Measurements from ENCODE around the gene ZNF200.
A peak's percentile ranks its signal among the peaks of the same experiment; 100 is the strongest.
"Not testable (repeated sequence)": the region's sequence is repeated elsewhere in the genome, so short reads cannot be mapped to it uniquely, and the experiment has no call there.

ZNF200 gene

GRCh38 chr16:3182608-3183444 is 52.1 kb downstream of the ZNF200 start:
- peaks cover 36% of the 10 kb centered on the region for H3K4me1 Mint-ChIP-seq (ENCODE audit: low read depth)
- peak overlapping the region; percentile 95 for H3K27ac Mint-ChIP-seq
- no peaks in the 10 kb centered on the region for H3K9me3 Mint-ChIP-seq
- peaks cover 87% of the 10 kb centered on the region for H3K27me3 Mint-ChIP-seq
- peaks cover 10% of the 10 kb centered on the region for H3K36me3 Mint-ChIP-seq (ENCODE audit: low read depth)
- peak overlapping the region; percentile 84 for H3K4me3 Mint-ChIP-seq

- H3K27me3 Mint-ChIP-seq, result peaks cover 86% of the 10 kb centered on the region
- H3K4me1 Mint-ChIP-seq (ENCODE audit: low read depth), result peaks cover 30% of the 10 kb centered on the region
- not testable (repeated sequence) for H3K9me3 Mint-ChIP-seq
- H3K4me3 Mint-ChIP-seq, result peak overlapping the region; percentile 82
- H3K27ac Mint-ChIP-seq, result peak overlapping the region; percentile 95
- H3K36me3 Mint-ChIP-seq (ENCODE audit: low read depth), result peaks cover 10% of the 10 kb centered on the region
These were observed 52.7 kb downstream of the ZNF200 start for GRCh38 chr16:3182293-3182607.

DNA sequence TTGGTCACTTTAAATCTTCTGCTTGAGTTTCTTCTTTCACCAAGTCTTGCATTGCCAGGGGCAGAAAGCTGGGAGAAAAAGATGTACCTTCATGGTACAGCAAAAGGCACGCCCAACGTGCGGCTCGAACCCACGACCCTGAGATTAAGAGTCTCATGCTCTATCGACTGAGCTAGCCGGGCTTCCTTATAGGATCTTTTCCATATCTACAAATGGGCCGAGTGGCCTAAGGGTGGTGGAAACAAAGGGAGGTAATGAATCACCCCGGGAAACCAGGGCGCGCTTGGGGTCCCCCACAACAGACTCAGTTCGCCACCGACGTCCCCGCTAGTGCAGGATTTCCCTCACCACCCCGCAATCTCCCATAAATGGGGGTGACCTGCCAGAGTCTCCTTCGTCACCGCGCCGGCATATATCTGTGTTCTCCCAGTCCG is 54.5 kb downstream of the ZNF200 start:
- Mint-ChIP-seq H3K27ac (peak overlapping the region; percentile 67), H3K27me3 (peaks cover 88% of the 10 kb centered on the region), H3K9me3 (no peaks in the 10 kb centered on the region), H3K4me1 (ENCODE audit: low read depth) (peaks cover 28% of the 10 kb centered on the region), H3K4me3 (no peak overlapping the region), H3K36me3 (ENCODE audit: low read depth) (peaks cover 10% of the 10 kb centered on the region)

DNA sequence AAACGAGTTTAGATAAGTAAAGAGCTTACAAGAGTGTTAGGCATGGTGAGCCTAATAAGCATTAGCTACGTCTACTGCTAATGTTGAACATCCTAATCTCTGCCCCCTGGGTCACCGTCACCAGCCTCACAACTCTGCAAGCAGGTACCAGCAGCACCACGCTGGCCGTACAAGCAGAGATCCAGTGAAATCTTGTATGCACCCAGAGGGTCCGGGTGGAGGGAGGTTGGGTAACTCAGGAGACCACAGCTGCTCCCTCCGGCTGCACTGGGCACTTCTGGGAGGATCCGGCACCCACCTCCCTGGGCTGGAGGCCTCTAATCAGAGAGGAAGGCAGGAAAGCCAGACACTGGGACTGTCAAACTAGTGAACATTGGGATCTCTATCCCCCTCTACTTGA is 55.3 kb downstream of the ZNF200 start:
- Mint-ChIP-seq H3K4me1 (ENCODE audit: low read depth) (peaks cover 32% of the 10 kb centered on the region), H3K4me3 (no peak overlapping the region), H3K27me3 (peaks cover 90% of the 10 kb centered on the region), H3K36me3 (ENCODE audit: low read depth) (peaks cover 10% of the 10 kb centered on the region), H3K27ac (no peak overlapping the region), H3K9me3 (no peaks in the 10 kb centered on the region)

DNA sequence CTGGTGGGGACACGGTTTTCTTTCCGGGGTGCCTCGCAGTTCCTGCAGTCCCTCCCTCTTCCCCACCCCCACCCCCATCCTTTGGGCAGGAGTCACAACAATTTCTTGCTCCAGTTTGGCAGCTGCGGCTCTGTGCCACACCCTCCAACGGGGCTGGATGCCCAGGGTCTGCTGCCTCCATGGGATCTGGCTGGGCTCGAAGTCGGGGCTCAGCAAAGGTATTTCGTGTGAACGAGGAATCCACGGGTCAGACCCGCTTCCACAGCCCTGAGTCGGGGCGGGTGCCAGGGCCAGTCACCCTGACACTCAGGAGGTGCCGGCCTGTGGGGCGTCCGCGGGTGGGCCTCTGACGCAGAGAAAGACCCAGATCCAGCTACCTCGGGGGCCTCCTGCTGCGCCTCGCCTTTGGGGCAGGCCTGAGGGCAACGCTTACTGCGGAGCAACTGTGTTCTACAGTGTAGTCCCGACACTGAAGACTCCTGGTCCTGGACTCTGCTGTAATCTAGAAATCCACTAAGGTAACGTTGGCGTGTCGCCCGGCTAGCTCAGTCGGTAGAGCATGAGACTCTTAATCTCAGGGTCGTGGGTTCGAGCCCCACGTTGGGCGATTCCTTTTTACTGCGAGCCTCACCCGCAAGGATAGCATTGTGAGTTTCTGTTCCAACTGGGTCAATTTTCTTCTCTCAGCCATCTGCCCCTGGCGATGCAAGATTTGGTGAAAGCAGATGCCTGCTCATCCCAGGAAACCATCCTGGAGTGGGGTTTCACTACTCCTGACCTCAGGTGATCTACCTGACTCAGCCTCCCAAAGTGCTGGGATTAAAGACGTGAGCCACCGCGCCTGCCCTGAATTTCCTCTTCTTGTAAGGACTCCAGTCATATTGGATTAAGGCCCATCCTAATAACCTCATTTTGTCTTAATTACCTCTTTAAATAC is 59.5 kb downstream of the ZNF200 start:
- Mint-ChIP-seq H3K36me3 (ENCODE audit: low read depth) (no peaks in the 10 kb centered on the region), H3K27me3 (peaks cover 76% of the 10 kb centered on the region), H3K4me1 (ENCODE audit: low read depth) (peaks cover 44% of the 10 kb centered on the region), H3K27ac (peak overlapping the region; percentile 84), H3K4me3 (peak overlapping the region; percentile 53), H3K9me3 (no peaks in the 10 kb centered on the region)

DNA sequence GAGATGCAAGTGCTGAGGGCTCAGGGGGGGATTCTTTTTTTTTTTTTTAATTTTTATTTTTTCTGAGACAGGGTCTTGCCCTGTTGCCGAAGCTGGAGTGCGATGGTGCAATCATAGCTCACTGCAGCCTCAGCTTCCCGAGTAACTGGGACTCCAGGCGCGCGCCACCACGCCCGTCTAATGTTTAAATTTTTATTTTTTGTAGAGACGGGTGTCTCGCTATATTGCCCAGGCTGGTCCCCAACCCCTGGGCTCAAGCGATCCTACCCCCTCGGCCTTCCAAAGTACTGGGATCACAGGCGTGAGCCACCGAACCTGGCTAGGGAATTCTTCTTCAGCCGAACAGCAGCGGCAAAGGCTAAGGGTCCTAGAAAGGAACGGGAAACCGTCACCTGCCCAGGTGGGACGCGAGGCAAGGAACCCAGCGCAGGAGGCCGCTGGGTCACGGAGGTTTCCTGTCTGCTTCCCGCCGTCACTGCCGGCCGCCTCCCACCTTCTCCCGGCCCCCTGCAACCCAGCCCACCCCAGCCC is 60.3 kb downstream of the ZNF200 start:
- peak overlapping the region; percentile 79 for H3K27ac Mint-ChIP-seq
- peaks cover 70% of the 10 kb centered on the region for H3K27me3 Mint-ChIP-seq
- H3K4me3 Mint-ChIP-seq, result peak overlapping the region; percentile 75
- no peaks in the 10 kb centered on the region for H3K9me3 Mint-ChIP-seq
- H3K36me3 Mint-ChIP-seq (ENCODE audit: low read depth), result no peaks in the 10 kb centered on the region
- peaks cover 47% of the 10 kb centered on the region for H3K4me1 Mint-ChIP-seq (ENCODE audit: low read depth)

DNA sequence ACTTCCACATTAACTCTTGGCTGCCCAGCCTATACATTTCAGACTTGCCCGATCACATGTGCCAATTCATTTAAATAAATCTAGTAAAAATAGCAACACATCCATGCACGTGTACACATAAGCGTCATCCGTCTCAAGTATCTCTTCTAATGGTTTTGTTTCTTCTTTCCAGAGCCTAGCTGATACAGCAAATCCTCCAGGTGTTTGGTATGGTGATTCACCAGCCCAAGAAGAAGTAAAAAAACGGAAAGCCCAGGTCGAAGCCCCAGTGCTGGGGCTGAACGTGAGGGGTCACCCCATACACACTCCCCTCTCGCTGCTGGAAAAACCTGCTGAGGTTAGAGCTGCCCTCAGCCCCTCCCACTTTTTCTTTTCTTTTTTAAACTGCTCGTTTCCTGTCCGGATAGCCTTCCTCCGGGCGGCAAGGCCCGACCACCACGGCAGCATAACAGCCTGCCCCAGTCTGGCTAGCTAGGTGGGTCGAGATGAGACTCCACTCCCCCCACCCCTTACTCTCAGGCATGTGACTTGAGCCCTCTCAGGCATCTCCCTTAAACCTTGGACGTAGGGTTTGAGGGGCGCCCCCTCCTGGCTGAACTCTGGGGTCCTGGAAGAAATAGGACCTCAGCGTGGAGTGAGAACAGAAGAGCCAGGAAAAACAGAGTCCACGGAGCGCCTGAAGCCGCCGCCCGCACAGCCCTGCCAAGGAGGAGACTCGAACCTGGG is 60.9 kb downstream of the ZNF200 start:
- Mint-ChIP-seq H3K27ac (peak overlapping the region; percentile 79), H3K27me3 (peaks cover 70% of the 10 kb centered on the region), H3K4me1 (ENCODE audit: low read depth) (peaks cover 47% of the 10 kb centered on the region), H3K4me3 (peak overlapping the region; percentile 75), H3K9me3 (no peaks in the 10 kb centered on the region), H3K36me3 (ENCODE audit: low read depth) (no peaks in the 10 kb centered on the region)
